HepG2 (cell line): ENCODE data around the gene RASIP1. TPM values are rescaled to one million over a fixed set of nuclear protein-coding genes. Genes with fewer than 3 reads are reported as not detected.

ENCODE experiments used
- ATAC-seq: fragments of 200-7000 bp; cut with Tn5 transposase; 3 replicates; pipeline ENCODE4 v1.9.1; 2020; ENCODE audit warnings: mild to moderate bottlenecking, moderate library complexity
- BruUV-seq: library from RNA; stranded (reverse); fragments of 400-500 nt; replicated peaks from 2 replicates; lab custom pipeline; 2021; lab: Mats Ljungman, UMichigan
- CTCF ChIA-PET: fragments of 300-600 bp; formaldehyde crosslinking; extraction: SDS; loops from one replicate; lab custom pipeline; 2021; ENCODE audit warnings: low total read pairs, inconsistent platforms, low intra/inter-chr PET ratio; lab: Yijun Ruan, JAX
- POLR2A ChIA-PET: fragments of 350-600 bp; sonication (Branson Sonifier 250); formaldehyde crosslinking; loops from one replicate; lab custom pipeline; 2020; ENCODE audit warnings: antibody characterized with exemption, inconsistent platforms; lab: Yijun Ruan, JAX
- DNase-seq: peaks from one replicate; pipeline ENCODE4 v3.0.0-alpha.2; 2015; ENCODE audit warnings: low spot score
- FAIRE-seq: peaks from 3 replicates; lab custom pipeline; 2011; peaks lifted over from hg19 to GRCh38; lab: Jason Lieb, UNC
- H2AFZ ChIP-seq: one replicate; pipeline ENCODE4 v1.6.1; 2011; ENCODE audit warnings: low read length, inconsistent platforms
- H3K27ac ChIP-seq: fragments of 300-600 bp; 3 replicates; pipeline ENCODE4 v1.8.0; 2011; ENCODE audit warnings: mixed run types, mild to moderate bottlenecking, mixed read lengths, low read length, inconsistent platforms; ENCODE audit not compliant: insufficient read depth; ENCODE audit errors: extremely low read length
- H3K27me3 ChIP-seq, 2 experiments: fragments of 200-600 bp in 1 of 2; 2 replicates in 1 of 2; 3 replicates in 1 of 2; pipeline versions ENCODE4 v1.6.0 to v1.8.0; 2011; ENCODE audit warnings: low read length in 2 of 2, mild to moderate bottlenecking in 2 of 2, moderate library complexity in 2 of 2, inconsistent platforms in 1 of 2; ENCODE audit not compliant: insufficient read depth in 2 of 2, control insufficient read depth in 1 of 2
- H3K36me3 ChIP-seq, 2 experiments: fragments of 200-600 bp in 1 of 2; replicated peaks in 1 of 2; 2 replicates in 1 of 2; 3 replicates in 1 of 2; pipeline versions ENCODE4 v1.5.1 to v1.8.0; 2011; ENCODE audit warnings: low read length in 2 of 2, inconsistent platforms in 1 of 2; ENCODE audit not compliant: insufficient read depth in 2 of 2, control insufficient read depth in 1 of 2
- H3K4me1 ChIP-seq: 2 replicates; pipeline ENCODE4 v1.5.1; 2012; ENCODE audit warnings: low read length, inconsistent platforms; ENCODE audit not compliant: insufficient read depth
- H3K4me2 ChIP-seq: 2 replicates; pipeline ENCODE4 v1.6.0; 2011; ENCODE audit warnings: low read depth, low read length, inconsistent platforms
- H3K4me3 ChIP-seq, 3 experiments: fragments of 200-600 bp in 1 of 3; sonication (generic), shearing (Covaris generic) in 1 of 3; replicated peaks in 1 of 3; 2 replicates each; pipeline ENCODE4 v1.5.1; 2011 to 2016; ENCODE audit warnings: low read length in 3 of 3, inconsistent platforms in 2 of 3, low read depth in 2 of 3, mild to moderate bottlenecking in 2 of 3, control low read depth in 1 of 3, mixed read lengths in 1 of 3; ENCODE audit not compliant: insufficient read depth in 1 of 3
- H3K79me2 ChIP-seq: one replicate; pipeline ENCODE4 v1.6.1; 2011; ENCODE audit warnings: low read length, inconsistent platforms; ENCODE audit not compliant: insufficient read depth
- H3K9ac ChIP-seq: 2 replicates; pipeline ENCODE4 v1.6.0; 2011; ENCODE audit warnings: mild to moderate bottlenecking, low read depth, low read length, inconsistent platforms; ENCODE audit not compliant: insufficient read depth
- H3K9me3 ChIP-seq: 2 replicates; pipeline ENCODE4 v1.5.1; 2012; ENCODE audit warnings: mild to moderate bottlenecking, low read length
- H4K20me1 ChIP-seq: 2 replicates; pipeline ENCODE4 v1.6.0; 2011; ENCODE audit warnings: inconsistent platforms, mild to moderate bottlenecking, low read length, moderate library complexity; ENCODE audit not compliant: insufficient read depth
- CCAR2 ChIP-seq: fragments of 200-400 bp; formaldehyde crosslinking; optimal IDR thresholded peaks from 2 replicates; pipeline ENCODE3; 2018; ENCODE audit warnings: low read depth, mild to moderate bottlenecking, low read length, moderate library complexity
- EEA1 ChIP-seq: sonication (generic); formaldehyde crosslinking; IDR thresholded peaks from 2 replicates; pipeline ENCODE4 v1.5.1; 2020; ENCODE audit warnings: mild to moderate bottlenecking, missing genetic modification reagents, borderline replicate concordance
- FOXO1 ChIP-seq: sonication (generic); formaldehyde crosslinking; IDR thresholded peaks from 2 replicates; pipeline ENCODE4 v1.4.0; 2020; ENCODE audit warnings: missing genetic modification reagents
- KDM2A ChIP-seq: sonication (generic); formaldehyde crosslinking; IDR thresholded peaks from 2 replicates; pipeline ENCODE4 v1.4.0; 2020; ENCODE audit warnings: low read depth, missing genetic modification reagents, borderline replicate concordance
- MED8 ChIP-seq: sonication (generic); formaldehyde crosslinking; IDR thresholded peaks from 2 replicates; pipeline ENCODE4 v1.8.1; 2023; ENCODE audit warnings: mild to moderate bottlenecking, missing genetic modification reagents; ENCODE audit not compliant: insufficient replicate concordance
- MTA1 ChIP-seq: sonication (generic); formaldehyde crosslinking; IDR thresholded peaks from 2 replicates; pipeline ENCODE4 v1.4.0; 2020; ENCODE audit warnings: missing genetic modification reagents, mild to moderate bottlenecking, borderline replicate concordance
- MTF2 ChIP-seq: sonication (generic); formaldehyde crosslinking; IDR thresholded peaks from 2 replicates; pipeline ENCODE4 v1.5.0; 2020; ENCODE audit warnings: missing genetic modification reagents, borderline replicate concordance
- NCOR1 ChIP-seq: fragments of 200-600 bp; sonication (generic); IDR thresholded peaks from 2 replicates; pipeline ENCODE4 v1.7.0; 2017; ENCODE audit warnings: antibody characterized with exemption, low read length, borderline replicate concordance
- NFIC ChIP-seq: IDR thresholded peaks from 2 replicates; pipeline ENCODE4 v1.6.1; 2012; ENCODE audit warnings: mild to moderate bottlenecking, low read length, inconsistent platforms
- TP53 ChIP-seq: sonication (generic); formaldehyde crosslinking; conservative IDR thresholded peaks from 2 replicates; pipeline ENCODE4 v1.4.0; 2020; ENCODE audit warnings: missing genetic modification reagents
- U2AF2 ChIP-seq: fragments of 200-400 bp; formaldehyde crosslinking; IDR thresholded peaks from 2 replicates; pipeline ENCODE4 v1.6.1; 2017; ENCODE audit warnings: low read depth, mild to moderate bottlenecking, low read length
- ZBTB7B ChIP-seq: sonication (generic); formaldehyde crosslinking; IDR thresholded peaks from 2 replicates; pipeline ENCODE4 v1.4.0; 2020; ENCODE audit warnings: missing genetic modification reagents
- ZMYM3 ChIP-seq: sonication (generic); formaldehyde crosslinking; IDR thresholded peaks from 2 replicates; pipeline ENCODE4 v1.5.1; 2020; ENCODE audit warnings: mild to moderate bottlenecking, missing genetic modification reagents
- ZNF230 ChIP-seq: sonication (generic); formaldehyde crosslinking; IDR thresholded peaks from 2 replicates; pipeline ENCODE4 v1.4.0; 2020; ENCODE audit warnings: mild to moderate bottlenecking, missing genetic modification reagents
- ZNF292 ChIP-seq: sonication (generic); formaldehyde crosslinking; IDR thresholded peaks from 2 replicates; pipeline ENCODE4 v1.8.1; 2022; ENCODE audit warnings: mild to moderate bottlenecking, low read depth, missing genetic modification reagents, borderline replicate concordance
- ZNF367 ChIP-seq: sonication (generic); formaldehyde crosslinking; IDR thresholded peaks from 2 replicates; pipeline ENCODE4 v1.4.0; 2020; ENCODE audit warnings: missing genetic modification reagents, borderline replicate concordance
- WGBS: methylation state at CpG from one replicate; pipeline ENCODE4 v1.1.6; 2017; ENCODE audit warnings: low lambda C conversion rate; 5-methylcytosine and 5-hydroxymethylcytosine counted together
- in situ Hi-C: cut with HindIII; loops from 2 replicates; pipeline ENCODE4 v1.10.0; 2017; ENCODE audit warnings: low pct_unique_long_range_greater_than_20kb; ENCODE audit not compliant: extremely low pct_ligation_motif_present
- intact Hi-C: fragments of 100-400 bp; cut with micrococcal nuclease; formaldehyde crosslinking; loops from one replicate; pipeline ENCODE4 v1.10.0; 2022; ENCODE audit not compliant: unreplicated experiment
- polyA plus RNA-seq, 8 experiments: library from polyadenylated mRNA; depleted of rRNA in 3 of 8; stranded (reverse) in 7 of 8; unstranded in 1 of 8; fragments of >200 nt; fragmentation: Illumina TruSeq in 4 of 8; extraction: Trizol in 4 of 8; gene quantifications; 2 replicates each; pipeline versions ENCODE4 v1.2.1 to v1.2.3, GENCODE V29; 2011 to 2016; ENCODE audit warnings: low read depth in 4 of 8, missing spikeins in 1 of 8, mixed read lengths in 1 of 8; ENCODE audit not compliant: insufficient read depth in 1 of 8
- total RNA-seq, 5 experiments: library from RNA; depleted of rRNA; stranded (reverse); fragments of >200 nt; fragmentation: Illumina TruSeq; extraction: Trizol; gene quantifications; 2 replicates each; pipeline ENCODE4 v1.2.3, GENCODE V29; 2016; ENCODE audit warnings: low read depth in 1 of 5
- TF ChIP-seq, protein P1 (sequence below): sonication (generic); formaldehyde crosslinking; conservative IDR thresholded peaks from 2 replicates; pipeline ENCODE4 v1.8.0; 2022; ENCODE audit warnings: low read depth, missing genetic modification reagents

Gene RASIP1
- total and polyA plus RNA-seq, 2 of the 13 experiments (the other 11 are each of a cell fraction or from before 2014, with no cell fraction given) = 0.44 to 0.58 TPM

DNA sequence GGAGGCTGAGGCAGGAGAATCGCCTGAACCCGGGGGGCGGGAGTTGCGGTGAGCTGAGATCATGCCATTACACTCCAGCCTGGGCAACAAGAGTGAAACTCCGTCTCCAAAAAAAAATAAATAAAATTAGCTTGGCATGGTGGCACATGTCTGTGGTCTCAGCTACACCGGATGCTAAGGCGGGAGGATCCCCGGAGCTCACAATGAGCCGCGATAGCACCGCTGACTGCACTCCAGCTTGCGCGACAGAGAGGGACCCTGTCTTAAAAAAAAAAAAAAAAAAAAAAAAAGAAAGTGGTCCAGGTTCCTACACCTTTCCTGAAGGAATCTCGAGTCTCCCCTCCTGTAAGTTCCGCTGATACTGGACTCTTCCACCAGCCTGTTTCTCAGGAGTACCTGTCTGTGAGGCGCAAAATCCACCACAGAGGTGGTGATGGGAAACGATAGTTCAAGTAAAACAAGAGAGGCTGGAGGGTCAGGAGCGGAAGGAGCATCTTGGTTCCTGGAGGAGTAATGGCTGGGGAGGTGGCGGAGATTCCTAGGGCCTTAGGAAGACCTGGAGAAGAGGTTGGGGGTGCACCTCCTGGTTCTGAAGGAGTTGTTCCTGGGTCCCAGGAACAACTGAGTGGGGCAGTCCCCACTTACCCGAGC, 11.6 kb upstream of the RASIP1 start:
- Histone ChIP-seq H3K36me3 (no peaks in the 10 kb centered on the region), H4K20me1 (no peaks in the 10 kb centered on the region), H3K4me2 (no peak overlapping the region), H2AFZ (no peak overlapping the region), H3K4me1 (peaks cover 40% of the 10 kb centered on the region), H3K27ac (no peak overlapping the region), H3K79me2 (no peaks in the 10 kb centered on the region), H3K9ac (no peak overlapping the region), H3K9me3 (no peaks in the 10 kb centered on the region), H3K4me3 (no peak overlapping the region), H3K27me3 (no peaks in the 10 kb centered on the region)
- DNase-seq (no peak), ATAC-seq (no peak), FAIRE-seq (no peak)
- intact Hi-C loops (no loop called here), in situ Hi-C loops (no loop called here)
- ChIA-PET CTCF (no interaction called here), POLR2A (interaction anchor here (1.7 kb wide), 1 partner anchor 13 kb away, joined by 4 read pairs; no protein-coding TSS in a partner anchor)
- TF ChIP-seq ZMYM3 (CRISPR knock-in tag) = no peak
- TF ChIP-seq NFIC = no peak
- TF ChIP-seq NCOR1 = no peak
- TF ChIP-seq ZBTB7B (CRISPR knock-in tag) = no peak
- no peak for TF ChIP-seq EEA1
- no peak for TF ChIP-seq MED8 (CRISPR knock-in tag)
- TF ChIP-seq CCAR2 = no peak
- TF ChIP-seq ZNF367 (CRISPR knock-in tag) = no peak
- no peak for TF ChIP-seq FOXO1 (CRISPR knock-in tag)
- no peak for TF ChIP-seq KDM2A (CRISPR knock-in tag)
- TF ChIP-seq MTF2 (CRISPR knock-in tag) = no peak
- no peak for TF ChIP-seq ZNF230
- no peak for TF ChIP-seq U2AF2
- no peak for TF ChIP-seq TP53 (CRISPR knock-in tag)
- TF ChIP-seq ZNF292 (CRISPR knock-in tag) = no peak
- no peak for TF ChIP-seq MTA1 (CRISPR knock-in tag)
- TF ChIP-seq, protein P1, sequence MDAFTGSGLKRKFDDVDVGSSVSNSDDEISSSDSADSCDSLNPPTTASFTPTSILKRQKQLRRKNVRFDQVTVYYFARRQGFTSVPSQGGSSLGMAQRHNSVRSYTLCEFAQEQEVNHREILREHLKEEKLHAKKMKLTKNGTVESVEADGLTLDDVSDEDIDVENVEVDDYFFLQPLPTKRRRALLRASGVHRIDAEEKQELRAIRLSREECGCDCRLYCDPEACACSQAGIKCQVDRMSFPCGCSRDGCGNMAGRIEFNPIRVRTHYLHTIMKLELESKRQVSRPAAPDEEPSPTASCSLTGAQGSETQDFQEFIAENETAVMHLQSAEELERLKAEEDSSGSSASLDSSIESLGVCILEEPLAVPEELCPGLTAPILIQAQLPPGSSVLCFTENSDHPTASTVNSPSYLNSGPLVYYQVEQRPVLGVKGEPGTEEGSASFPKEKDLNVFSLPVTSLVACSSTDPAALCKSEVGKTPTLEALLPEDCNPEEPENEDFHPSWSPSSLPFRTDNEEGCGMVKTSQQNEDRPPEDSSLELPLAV (CRISPR knock-in tag) = no peak
- WGBS = 92% methylated on average over 19 of the region's 20 CpGs
- BruUV-seq = no TSS peak
